Prostate gland (tissue), 2 donors: ENCODE results near the gene CCL4. TPM values are rescaled to one million over a fixed set of nuclear protein-coding genes. Genes with fewer than 3 reads are reported as not detected.

Experiments
- DNase-seq: peaks from one replicate; pipeline ENCODE4 v3.0.0-alpha.2; 2019; ENCODE audit warnings: low spot score
- H3K27ac ChIP-seq, 2 donors: fragments of 200-600 bp; sonication (generic); 2 replicates each; pipeline ENCODE4 v1.5.1; 2017 to 2019
- H3K27me3 ChIP-seq: fragments of 200-600 bp; sonication (generic); replicated peaks from 2 replicates; pipeline ENCODE4 v1.5.1; 2019; ENCODE audit not compliant: insufficient read depth
- H3K36me3 ChIP-seq, 2 donors: fragments of 200-600 bp; sonication (generic); 1 replicate in 1 of 2; 2 replicates in 1 of 2; pipeline versions ENCODE4 v1.5.1 to v1.8.1; 2017 to 2019
- H3K4me1 ChIP-seq: fragments of 200-600 bp; sonication (generic); replicated peaks from 2 replicates; pipeline ENCODE4 v1.5.1; 2019
- H3K4me3 ChIP-seq, 2 donors: fragments of 200-600 bp; sonication (generic); 2 replicates each; pipeline ENCODE4 v1.5.1; 2017 to 2019
- H3K9me3 ChIP-seq: fragments of 200-600 bp; sonication (generic); 2 replicates; pipeline ENCODE4 v1.5.1; 2017
- CTCF ChIP-seq, 4 experiments: fragments of 200-600 bp in 2 of 4; fragments of 450-650 bp in 2 of 4; sonication (generic) in 2 of 4; IDR thresholded peaks; 1 replicate in 3 of 4; 2 replicates in 1 of 4; pipeline ENCODE4 v1.5.1; 2016 to 2019; ENCODE audit warnings: antibody characterized with exemption in 4 of 4, mild to moderate bottlenecking in 2 of 4, moderate library complexity in 2 of 4
- POLR2A ChIP-seq: fragments of 450-650 bp; IDR thresholded peaks from one replicate; pipeline ENCODE4 v1.6.1; 2016; ENCODE audit warnings: antibody characterized with exemption, mild to moderate bottlenecking
- POLR2AphosphoS5 ChIP-seq: sonication (generic); formaldehyde crosslinking; IDR thresholded peaks from one replicate; pipeline ENCODE4 v1.6.1; 2017; ENCODE audit warnings: antibody characterized with exemption
- WGBS: methylation state at CpG from one replicate; pipeline ENCODE4 v1.1.5; 2018; 5-methylcytosine and 5-hydroxymethylcytosine counted together
- intact Hi-C: fragments of 100-400 bp; cut with DNase I; formaldehyde crosslinking; loops from one replicate; pipeline ENCODE4 v1.14.2; 2022
- total RNA-seq, 2 donors: library from RNA; depleted of rRNA; stranded (reverse); fragments of >200 nt; gene quantifications; one replicate each; pipeline ENCODE4 v1.1.0, GENCODE V29; 2016

CCL4 gene
- total RNA-seq, 2 donors from 2014 or later: 0.57 to 1.5 TPM

- intact Hi-C loops: loop anchor here (10.0 kb wide), 2 partner anchors 174 to 336 kb away; partner anchors contain the start of gene ZNHIT3
Observed at GRCh38 chr17:36148559-36149295, 45.1 kb downstream of the CCL4 start.

GRCh38 chr17:36149296-36149820 lies 45.7 kb downstream of the CCL4 start:
- no peak for DNase-seq
- Histone ChIP-seq H3K4me1 (no peaks in the 10 kb centered on the region), H3K27me3 (no peaks in the 10 kb centered on the region), H3K9me3 (no peaks in the 10 kb centered on the region), H3K4me3 (no peak overlapping the region), H3K27ac (no peak overlapping the region), H3K36me3 (no peaks in the 10 kb centered on the region)
- WGBS: 44% methylated on average over 11 of the region's 11 CpGs
- TF ChIP-seq POLR2A (no peak), POLR2AphosphoS5 (no peak), CTCF (IDR thresholded peaks at IDR 0.05) (no peak)
- intact Hi-C loops: loop anchor here (10.0 kb wide), 2 partner anchors 175 to 335 kb away; partner anchors contain the start of gene ZNHIT3

More at GRCh38 chr17:36148559-36149295, 45.1 kb downstream of the CCL4 start:
- H3K36me3 ChIP-seq: no peaks in the 10 kb centered on the region
- TF ChIP-seq POLR2AphosphoS5 (peak; percentile 12), POLR2A (no peak), CTCF (IDR thresholded peaks at IDR 0.05) (peak; percentile 94 to 100 (median 96))
- H3K27ac ChIP-seq: no peak overlapping the region
- H3K4me3 ChIP-seq: no peak overlapping the region
- no peaks in the 10 kb centered on the region for H3K4me1 ChIP-seq
- 29% methylated on average over 6 of the region's 6 CpGs for WGBS
- peak; percentile 61 for DNase-seq
- H3K27me3 ChIP-seq: no peaks in the 10 kb centered on the region
- no peaks in the 10 kb centered on the region for H3K9me3 ChIP-seq

GRCh38 chr17:36151891-36152638 lies 48.4 kb downstream of the CCL4 start:
- TF ChIP-seq POLR2AphosphoS5 (no peak), POLR2A (no peak), CTCF (IDR thresholded peaks at IDR 0.05) (no peak)
- DNase-seq: no peak
- Histone ChIP-seq H3K9me3 (no peaks in the 10 kb centered on the region), H3K4me1 (no peaks in the 10 kb centered on the region), H3K27ac (no peak overlapping the region), H3K36me3 (no peaks in the 10 kb centered on the region), H3K4me3 (no peak overlapping the region), H3K27me3 (no peaks in the 10 kb centered on the region)
- intact Hi-C loops: no loop called here
- WGBS: 76% methylated on average over 4 of the region's 4 CpGs

GRCh38 chr17:36152639-36153120 lies 49.1 kb downstream of the CCL4 start:
- no peaks in the 10 kb centered on the region for H3K4me1 ChIP-seq
- no peak for TF ChIP-seq POLR2AphosphoS5
- no peak for TF ChIP-seq POLR2A
- TF ChIP-seq CTCF (IDR thresholded peaks at IDR 0.05): no peak
- no peak overlapping the region for H3K4me3 ChIP-seq
- no peak overlapping the region for H3K27ac ChIP-seq
- intact Hi-C loops: no loop called here
- no peaks in the 10 kb centered on the region for H3K9me3 ChIP-seq
- H3K27me3 ChIP-seq: no peaks in the 10 kb centered on the region
- no peak for DNase-seq
- no peaks in the 10 kb centered on the region for H3K36me3 ChIP-seq
- 84% methylated on average over 8 of the region's 8 CpGs for WGBS
